ENCODE data around the gene TRIM7. TPM values are rescaled to one million over a fixed set of nuclear protein-coding genes. Genes with fewer than 3 reads are reported as not detected.
A peak's percentile ranks its signal among the peaks of the same experiment; 100 is the strongest.

TRIM7 gene
- total RNA-seq, 2 donors from 2014 or later: not detected

GRCh38 chr5:181168595-181169118 is 36.3 kb downstream of the TRIM7 start:
- Mint-ChIP-seq H3K27me3 (ENCODE audit: insufficient read depth) (peaks cover 72% of the 10 kb centered on the region), H3K4me3 (peak overlapping the region; percentile 66), H3K36me3 (ENCODE audit: low read depth) (no peaks in the 10 kb centered on the region), H3K9me3 (no peaks in the 10 kb centered on the region), H3K27ac (no peak overlapping the region), H3K4me1 (peaks cover 21% of the 10 kb centered on the region)
- DNase-seq: no peak
- Histone ChIP-seq H3K4me1 (ENCODE audit: control insufficient read depth, insufficient read depth, low read length) (no peaks in the 10 kb centered on the region), H3K27me3 (ENCODE audit: control insufficient read depth, insufficient read depth, low read length, poor library complexity, severe bottlenecking) (peaks cover 66% of the 10 kb centered on the region), H3K36me3 (ENCODE audit: control insufficient read depth, insufficient read depth, low read length) (no peaks in the 10 kb centered on the region), H3K9me3 (ENCODE audit: control insufficient read depth, low read length) (no peaks in the 10 kb centered on the region), H3K4me3 (ENCODE audit: low read length) (peak overlapping the region; percentile 88), H3K27ac (ENCODE audit: low read depth, low read length) (no peak overlapping the region), H3K9ac (ENCODE audit: extremely low read depth, low read length, poor library complexity, severe bottlenecking) (no peak overlapping the region)
- WGBS, 2 experiments (ENCODE audit: insufficient coverage in 1 of 2, insufficient read length in 1 of 2): 33 to 40% methylated on average over 4 to 14 of the region's 14 CpGs
- TF ChIP-seq CTCF (conservative IDR thresholded peaks at IDR 0.05): no peak

- H3K27me3 Mint-ChIP-seq (ENCODE audit: insufficient read depth): peaks cover 66% of the 10 kb centered on the region
- Histone ChIP-seq H3K9ac (ENCODE audit: extremely low read depth, low read length, poor library complexity, severe bottlenecking) (no peak overlapping the region), H3K27ac (ENCODE audit: low read depth, low read length) (no peak overlapping the region), H3K9me3 (ENCODE audit: control insufficient read depth, low read length) (no peaks in the 10 kb centered on the region), H3K36me3 (ENCODE audit: control insufficient read depth, insufficient read depth, low read length) (no peaks in the 10 kb centered on the region), H3K4me1 (ENCODE audit: control insufficient read depth, insufficient read depth, low read length) (no peaks in the 10 kb centered on the region), H3K27me3 (ENCODE audit: control insufficient read depth, insufficient read depth, low read length, poor library complexity, severe bottlenecking) (peaks cover 59% of the 10 kb centered on the region), H3K4me3 (ENCODE audit: low read length) (peak overlapping the region; percentile 88)
- peaks cover 20% of the 10 kb centered on the region for H3K4me1 Mint-ChIP-seq
- H3K4me3 Mint-ChIP-seq: peak overlapping the region; percentile 66
- H3K36me3 Mint-ChIP-seq (ENCODE audit: low read depth): no peaks in the 10 kb centered on the region
- no peak overlapping the region for H3K27ac Mint-ChIP-seq
- peak; percentile 95 for DNase-seq
- H3K9me3 Mint-ChIP-seq: no peaks in the 10 kb centered on the region
- TF ChIP-seq CTCF (conservative IDR thresholded peaks at IDR 0.05): peak; percentile 85
- 10 to 14% methylated on average over 2 to 10 of the region's 11 CpGs for WGBS, 2 experiments (ENCODE audit: insufficient coverage in 1 of 2, insufficient read length in 1 of 2)
Measured at GRCh38 chr5:181167814-181168488, 37.0 kb downstream of the TRIM7 start.

GRCh38 chr5:181166812-181167733 is 37.9 kb downstream of the TRIM7 start:
- no peak for TF ChIP-seq CTCF (conservative IDR thresholded peaks at IDR 0.05)
- no peak overlapping the region for H3K4me3 Mint-ChIP-seq
- 95 to 100% methylated on average over 2 to 5 of the region's 6 CpGs for WGBS, 2 experiments (ENCODE audit: insufficient coverage in 1 of 2, insufficient read length in 1 of 2)

More at GRCh38 chr5:181166812-181167733, 37.9 kb downstream of the TRIM7 start:
- no peaks in the 10 kb centered on the region for H3K36me3 ChIP-seq (ENCODE audit: control insufficient read depth, insufficient read depth, low read length)
- H3K4me3 ChIP-seq (ENCODE audit: low read length): no peak overlapping the region
- Mint-ChIP-seq H3K27me3 (ENCODE audit: insufficient read depth) (peaks cover 65% of the 10 kb centered on the region), H3K9me3 (no peaks in the 10 kb centered on the region), H3K4me1 (peaks cover 19% of the 10 kb centered on the region), H3K27ac (no peak overlapping the region), H3K36me3 (ENCODE audit: low read depth) (no peaks in the 10 kb centered on the region)
- no peaks in the 10 kb centered on the region for H3K9me3 ChIP-seq (ENCODE audit: control insufficient read depth, low read length)
- H3K27ac ChIP-seq (ENCODE audit: low read depth, low read length): no peak overlapping the region
- no peak for DNase-seq
- H3K4me1 ChIP-seq (ENCODE audit: control insufficient read depth, insufficient read depth, low read length): no peaks in the 10 kb centered on the region
- H3K9ac ChIP-seq (ENCODE audit: extremely low read depth, low read length, poor library complexity, severe bottlenecking): no peak overlapping the region
- H3K27me3 ChIP-seq (ENCODE audit: control insufficient read depth, insufficient read depth, low read length, poor library complexity, severe bottlenecking): peaks cover 50% of the 10 kb centered on the region
